Activated naive CD4-positive, alpha-beta T cell treated with anti-CD3 and anti-CD28 coated beads, Interleukin-2, amount 10 ng/mL, durations not matched to agents 7 days and 5 days (primary cell): Measurements from ENCODE around the gene PPP1R26.
"Not testable (repeated sequence)": the region's sequence is repeated elsewhere in the genome, so short reads cannot be mapped to it uniquely, and the experiment has no call there.

ENCODE experiments used
- CTCF ChIA-PET: fragments of 350-600 bp; sonication (Branson Sonifier 250); formaldehyde crosslinking; loops from one replicate; lab custom pipeline; 2021; ENCODE audit warnings: antibody characterized with exemption; lab: Charles Lee
- DNase-seq: peaks from one replicate; pipeline ENCODE4 v3.0.0-alpha.2; 2020
- H3K27ac Mint-ChIP-seq: one replicate; pipeline ENCODE4 v1.8.0; 2021; ENCODE audit warnings: mild to moderate bottlenecking, moderate library complexity, mixed read lengths
- H3K27me3 Mint-ChIP-seq: one replicate; pipeline ENCODE4 v1.8.0; 2021; ENCODE audit warnings: mild to moderate bottlenecking, mixed read lengths
- H3K36me3 Mint-ChIP-seq: one replicate; pipeline ENCODE4 v1.8.0; 2021; ENCODE audit warnings: mixed read lengths
- H3K4me1 Mint-ChIP-seq: one replicate; pipeline ENCODE4 v1.8.0; 2021; ENCODE audit warnings: mixed read lengths
- H3K4me3 Mint-ChIP-seq: one replicate; pipeline ENCODE4 v1.8.0; 2021; ENCODE audit warnings: mild to moderate bottlenecking, moderate library complexity, mixed read lengths
- H3K9me3 Mint-ChIP-seq: one replicate; pipeline ENCODE4 v1.8.0; 2021; ENCODE audit warnings: mixed read lengths

PPP1R26 gene

DNA sequence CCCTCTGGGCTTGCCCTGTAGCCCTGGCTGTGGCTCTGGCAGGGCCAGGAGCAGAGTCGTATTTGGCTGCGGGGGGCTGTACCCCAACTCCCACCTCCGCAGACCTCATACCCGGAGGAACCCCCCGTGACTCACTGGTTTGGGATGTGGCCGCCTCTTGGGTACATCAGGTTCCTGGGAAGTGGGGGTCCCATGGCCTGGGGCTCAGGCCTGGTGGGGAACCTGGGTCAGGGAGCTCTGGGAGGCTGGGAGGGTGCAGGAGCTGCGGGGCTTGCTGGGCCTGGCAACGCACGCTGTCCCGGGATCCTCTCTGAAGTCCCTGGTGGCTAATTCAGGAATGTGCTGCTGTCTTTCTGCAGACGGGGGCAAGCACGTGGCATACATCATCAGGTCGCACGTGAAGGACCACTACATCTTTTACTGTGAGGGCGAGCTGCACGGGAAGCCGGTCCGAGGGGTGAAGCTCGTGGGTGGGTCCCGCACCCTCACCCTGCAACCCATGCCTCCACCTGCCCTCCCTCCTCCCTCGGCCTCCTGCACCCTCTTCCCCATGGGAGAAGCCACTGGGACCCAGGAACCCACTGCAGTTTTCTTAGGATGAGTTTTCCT, 44.0 kb downstream of the PPP1R26 start:
- Mint-ChIP-seq H3K9me3 (no peaks in the 10 kb centered on the region), H3K27me3 (no peaks in the 10 kb centered on the region), H3K4me1 (no peaks in the 10 kb centered on the region), H3K27ac (no peak overlapping the region), H3K4me3 (no peak overlapping the region), H3K36me3 (no peaks in the 10 kb centered on the region)
- DNase-seq: peak; percentile 14
- CTCF ChIA-PET: no interaction called here

DNA sequence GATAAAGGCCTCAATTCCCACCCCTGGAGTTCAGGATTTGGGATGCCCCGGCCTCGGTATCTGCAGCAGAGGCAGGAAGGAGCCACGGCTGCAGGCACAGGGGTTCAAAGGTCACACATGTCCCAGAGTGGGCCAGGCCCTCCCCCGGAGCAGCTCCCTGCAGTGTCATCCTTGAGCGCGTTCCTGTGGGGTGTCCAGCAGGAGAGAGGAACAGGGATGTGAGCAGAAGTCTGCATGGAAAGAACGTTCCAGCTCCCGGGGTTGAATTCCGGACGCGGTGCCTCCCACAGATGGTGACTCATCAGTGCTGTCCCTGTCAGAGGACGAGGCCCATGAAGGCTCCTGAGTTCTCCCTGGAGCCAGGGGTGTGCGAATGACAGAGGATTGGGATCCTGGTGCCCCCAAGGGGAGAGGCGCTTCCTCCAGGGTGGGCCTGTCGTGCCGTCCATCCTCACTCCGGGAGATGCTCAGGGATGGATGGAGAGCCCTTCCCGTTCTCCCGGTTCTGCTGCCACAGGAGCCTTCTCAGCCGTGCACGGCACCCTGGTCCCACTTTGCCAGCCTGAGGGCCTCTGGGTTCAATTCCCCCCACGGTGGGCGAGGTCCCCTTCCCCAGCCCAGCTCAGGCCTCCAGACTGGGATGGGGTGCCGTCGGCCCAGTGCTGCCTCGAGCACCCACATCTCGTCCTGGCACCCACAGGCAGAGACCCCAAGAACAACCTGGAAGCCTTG, 44.7 kb downstream of the PPP1R26 start:
- Mint-ChIP-seq H3K9me3 (no peaks in the 10 kb centered on the region), H3K4me1 (no peaks in the 10 kb centered on the region), H3K4me3 (no peak overlapping the region), H3K36me3 (no peaks in the 10 kb centered on the region), H3K27me3 (no peaks in the 10 kb centered on the region), H3K27ac (no peak overlapping the region)
- peak; percentile 19 for DNase-seq
- CTCF ChIA-PET: interaction anchor here (1.0 kb wide), 1 partner anchor 77 kb away, joined by 3 read pairs; no protein-coding TSS in a partner anchor

DNA sequence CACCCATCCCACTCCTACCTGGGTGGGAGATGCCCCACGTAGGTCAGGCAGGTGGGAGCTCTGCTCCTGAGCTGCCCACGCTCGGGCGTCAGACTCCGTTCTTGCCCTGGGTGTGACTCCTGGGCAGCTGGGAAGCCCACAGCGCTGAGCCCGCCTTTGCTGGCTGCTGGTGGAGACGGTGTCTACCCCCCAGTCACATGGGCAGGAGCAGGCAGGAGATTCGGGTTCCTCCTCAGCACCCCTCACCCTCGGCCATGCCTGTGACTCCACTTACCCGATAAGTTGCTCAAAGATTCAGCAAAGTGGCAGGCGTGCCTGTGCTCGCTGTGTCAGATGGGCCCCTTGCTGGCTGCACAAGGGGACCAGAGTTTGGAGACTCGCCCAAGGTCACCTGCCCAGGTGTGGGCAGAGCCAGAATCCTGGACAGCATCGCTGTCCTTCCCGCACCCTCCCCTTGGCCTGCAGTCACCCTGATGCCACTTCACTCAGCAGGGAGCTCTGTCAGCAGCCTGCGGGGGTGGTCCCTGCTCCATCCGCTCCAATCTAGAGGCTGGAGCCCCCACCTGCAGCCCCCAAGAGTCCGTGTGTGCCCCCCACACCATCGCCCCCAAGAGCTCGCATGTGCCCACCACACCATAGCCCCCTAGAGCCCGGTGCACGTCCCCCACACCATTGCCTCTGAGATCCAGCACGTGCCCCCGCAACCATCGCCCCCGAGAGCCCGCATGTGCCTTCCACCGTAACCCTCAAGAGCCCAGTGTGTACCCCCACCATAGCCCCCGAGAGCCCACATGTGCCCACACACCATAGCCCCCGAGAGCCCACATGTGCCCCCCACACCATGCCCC, 45.9 kb downstream of the PPP1R26 start:
- Mint-ChIP-seq H3K4me1 (no peaks in the 10 kb centered on the region), H3K36me3 (no peaks in the 10 kb centered on the region), H3K4me3 (no peak overlapping the region), H3K27me3 (no peaks in the 10 kb centered on the region), H3K27ac (no peak overlapping the region), H3K9me3 (no peaks in the 10 kb centered on the region)
- CTCF ChIA-PET: interaction anchor here (1.0 kb wide), 1 partner anchor 76 kb away, joined by 3 read pairs; no protein-coding TSS in a partner anchor
- no peak for DNase-seq

DNA sequence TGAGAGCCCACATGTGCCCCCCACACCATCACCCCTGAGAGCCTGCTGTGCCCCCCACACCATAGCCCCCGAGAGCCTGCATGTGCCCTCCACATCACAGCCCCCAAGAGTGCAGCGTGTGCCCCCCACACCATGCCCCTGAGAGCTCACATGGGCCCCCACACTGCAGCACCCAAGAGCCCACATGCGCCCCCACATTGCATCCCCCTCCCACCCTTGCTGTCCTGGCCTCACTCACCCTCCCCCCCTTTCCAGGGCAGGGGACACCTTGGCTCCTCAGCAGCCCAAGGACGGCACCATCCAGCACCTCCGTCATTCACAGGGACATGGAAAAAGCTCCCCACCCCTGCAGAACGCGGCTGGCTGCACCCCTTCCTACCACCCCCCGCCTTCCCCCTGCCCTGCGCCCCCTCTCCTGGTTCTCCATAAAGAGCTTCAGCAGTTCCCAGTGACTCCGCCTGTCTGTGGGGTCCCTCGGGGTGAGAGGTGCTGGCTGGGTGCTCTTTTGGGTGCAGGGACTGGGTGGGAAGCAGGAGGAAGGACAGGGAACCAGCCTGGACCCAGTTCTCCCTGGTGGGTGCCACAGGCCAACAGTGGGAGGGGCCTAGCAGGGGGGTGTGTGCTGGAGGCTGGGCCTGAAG, 46.6 kb downstream of the PPP1R26 start:
- Mint-ChIP-seq H3K27me3 (peaks cover 4% of the 10 kb centered on the region), H3K9me3 (no peaks in the 10 kb centered on the region), H3K4me1 (no peaks in the 10 kb centered on the region), H3K27ac (no peak overlapping the region), H3K36me3 (no peaks in the 10 kb centered on the region), H3K4me3 (no peak overlapping the region)
- CTCF ChIA-PET: no interaction called here
- no peak for DNase-seq

DNA sequence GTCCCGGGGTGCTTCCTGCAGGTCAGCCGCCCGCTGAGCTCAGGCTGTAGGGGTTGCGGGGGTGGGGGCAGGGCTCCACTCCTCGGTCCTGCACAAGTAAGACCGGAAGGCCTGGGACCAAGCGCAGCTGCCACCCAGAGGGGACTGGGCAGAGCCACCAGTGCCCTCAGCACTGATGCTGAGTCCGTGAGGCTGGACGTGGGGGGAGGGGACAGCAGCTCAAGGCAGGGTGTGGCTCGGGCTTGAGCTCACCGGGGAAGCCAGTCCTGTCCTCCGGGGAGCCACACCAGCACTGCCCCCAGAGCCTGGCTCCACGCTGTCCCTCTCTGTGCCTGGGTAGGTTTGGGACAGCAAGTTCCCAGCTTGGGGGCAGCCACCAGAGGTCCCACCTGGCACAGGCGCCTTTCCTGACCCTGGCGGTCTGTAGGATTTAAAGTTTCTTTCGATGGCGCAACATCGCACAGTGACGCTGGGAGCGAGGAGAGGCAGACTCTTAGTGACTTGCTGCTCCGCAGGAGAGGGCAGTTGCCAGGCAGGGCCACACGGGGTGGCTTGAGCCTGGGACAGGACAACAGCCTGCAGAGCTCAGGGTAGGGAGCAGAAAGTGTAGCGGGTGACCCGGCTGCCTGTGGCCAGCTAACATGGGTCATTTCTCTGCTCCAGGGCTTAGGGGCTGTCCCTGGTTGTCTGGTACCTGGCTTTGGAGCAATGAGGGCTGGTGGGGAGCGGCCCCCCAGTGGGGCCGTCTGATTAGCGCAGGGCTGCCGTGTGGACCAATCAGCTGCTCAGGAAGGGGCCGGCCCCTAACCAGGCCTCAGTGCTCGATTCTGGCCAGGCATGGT, 47.4 kb downstream of the PPP1R26 start:
- H3K4me1 Mint-ChIP-seq: no peaks in the 10 kb centered on the region
- peak; percentile 15 for DNase-seq
- CTCF ChIA-PET: no interaction called here
- H3K36me3 Mint-ChIP-seq: no peaks in the 10 kb centered on the region
- no peaks in the 10 kb centered on the region for H3K9me3 Mint-ChIP-seq
- H3K4me3 Mint-ChIP-seq: no peak overlapping the region
- no peak overlapping the region for H3K27ac Mint-ChIP-seq
- H3K27me3 Mint-ChIP-seq: peaks cover 4% of the 10 kb centered on the region

DNA sequence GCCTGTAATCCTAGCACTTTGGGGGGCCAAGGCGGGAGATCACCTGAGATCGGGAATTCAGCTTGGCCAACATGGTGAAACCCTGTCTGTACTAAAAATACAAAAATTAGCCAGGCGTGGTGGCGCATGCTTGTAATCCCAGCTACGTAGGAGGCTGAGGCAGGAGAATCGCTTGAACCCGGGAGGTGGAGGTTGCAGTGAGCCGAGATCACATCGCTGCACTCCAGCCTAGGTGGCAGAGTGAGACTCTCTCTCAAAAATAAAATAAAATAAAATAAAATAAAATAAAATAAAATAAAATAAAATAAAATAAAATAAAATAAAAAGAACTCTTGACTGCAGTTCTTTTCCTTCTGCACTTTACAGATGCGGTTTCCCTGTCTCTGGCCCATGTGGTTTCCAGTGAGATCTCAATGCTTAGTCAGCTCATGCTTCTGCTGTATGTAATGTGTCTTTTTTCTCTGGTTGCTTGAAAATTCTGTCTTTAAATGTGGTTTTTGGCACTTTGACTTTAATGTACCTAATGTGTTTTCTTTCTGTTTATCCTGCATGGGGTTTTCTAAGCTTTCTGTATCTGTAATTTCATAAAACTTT, 49.4 kb downstream of the PPP1R26 start:
- H3K27ac Mint-ChIP-seq, H3K36me3 Mint-ChIP-seq, H3K4me3 Mint-ChIP-seq, DNase-seq, H3K9me3 Mint-ChIP-seq, H3K27me3 Mint-ChIP-seq, CTCF ChIA-PET, H3K4me1 Mint-ChIP-seq: not testable (repeated sequence)

DNA sequence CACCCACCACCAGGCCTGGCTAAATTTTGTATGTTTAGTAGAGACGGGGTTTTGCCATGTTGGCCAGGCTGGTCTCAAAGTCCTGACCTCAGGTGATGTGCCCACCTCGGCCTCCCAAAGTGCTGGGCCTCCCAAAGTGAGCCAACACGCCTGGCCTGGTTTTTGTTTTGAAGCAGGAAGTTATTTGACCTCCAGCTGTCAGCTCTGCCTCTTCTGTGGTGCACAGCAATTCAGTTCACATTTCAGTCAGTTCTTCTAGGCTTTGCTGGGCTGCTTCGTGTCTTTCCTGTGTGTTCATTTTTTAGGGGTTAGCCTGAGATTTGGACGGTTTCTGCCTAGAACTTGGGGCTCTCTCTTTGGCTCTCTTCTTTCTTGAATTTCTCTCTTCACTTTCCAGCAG, 50.6 kb downstream of the PPP1R26 start:
- H3K4me3 Mint-ChIP-seq: no peak overlapping the region
- CTCF ChIA-PET: no interaction called here
- no peak overlapping the region for H3K27ac Mint-ChIP-seq
- no peaks in the 10 kb centered on the region for H3K36me3 Mint-ChIP-seq
- H3K27me3 Mint-ChIP-seq: peaks cover 19% of the 10 kb centered on the region
- no peaks in the 10 kb centered on the region for H3K9me3 Mint-ChIP-seq
- DNase-seq: no peak
- H3K4me1 Mint-ChIP-seq: no peaks in the 10 kb centered on the region

DNA sequence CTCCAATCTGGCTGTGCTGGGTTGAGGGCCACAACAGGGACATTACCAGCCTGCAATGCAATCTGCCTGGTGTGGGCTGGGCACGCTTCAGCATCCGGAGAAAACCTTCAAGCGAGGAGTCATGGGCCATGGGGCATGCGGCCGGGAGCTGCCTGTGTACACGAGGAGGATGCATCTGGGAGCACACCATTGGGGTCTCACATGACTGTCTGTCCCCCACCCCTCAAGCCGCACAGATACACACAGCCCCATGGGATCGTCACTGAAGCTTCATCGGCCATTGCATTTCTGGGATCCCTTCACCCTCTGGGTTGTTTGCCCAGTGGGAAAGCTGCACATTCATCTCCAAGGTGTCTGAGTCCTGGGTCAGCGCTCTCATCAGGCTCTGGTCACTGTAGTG, 51.5 kb downstream of the PPP1R26 start:
- no peaks in the 10 kb centered on the region for H3K4me1 Mint-ChIP-seq
- no peak overlapping the region for H3K27ac Mint-ChIP-seq
- no peak overlapping the region for H3K4me3 Mint-ChIP-seq
- H3K36me3 Mint-ChIP-seq: no peaks in the 10 kb centered on the region
- DNase-seq: no peak
- CTCF ChIA-PET: no interaction called here
- H3K9me3 Mint-ChIP-seq: no peaks in the 10 kb centered on the region
- H3K27me3 Mint-ChIP-seq: peaks cover 19% of the 10 kb centered on the region

DNA sequence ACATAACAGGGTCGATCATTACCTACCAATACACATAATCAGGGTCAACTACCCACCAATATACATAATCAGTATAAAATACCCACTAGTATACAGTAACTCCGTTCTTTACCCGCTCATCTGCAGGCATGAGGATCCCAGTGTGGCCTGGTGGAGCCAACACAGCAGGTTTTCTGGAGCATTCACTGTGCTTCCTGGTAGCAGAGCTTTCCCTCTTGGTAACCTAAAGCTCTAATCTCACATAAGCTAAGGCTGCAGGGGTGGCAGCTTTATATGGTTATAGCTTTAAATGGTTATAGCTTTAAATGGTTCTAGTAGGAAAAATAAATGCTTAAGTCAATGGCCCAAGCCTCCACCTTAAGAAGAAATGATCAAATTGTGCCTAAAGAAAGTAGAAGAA, 53.5 kb downstream of the PPP1R26 start:
- no peak overlapping the region for H3K27ac Mint-ChIP-seq
- no peak overlapping the region for H3K4me3 Mint-ChIP-seq
- no peaks in the 10 kb centered on the region for H3K4me1 Mint-ChIP-seq
- H3K9me3 Mint-ChIP-seq: no peaks in the 10 kb centered on the region
- CTCF ChIA-PET: interaction anchor here (1.2 kb wide), 1 partner anchor 28 kb away, joined by 3 read pairs; no protein-coding TSS in a partner anchor
- DNase-seq: no peak
- H3K36me3 Mint-ChIP-seq: no peaks in the 10 kb centered on the region
- peaks cover 27% of the 10 kb centered on the region for H3K27me3 Mint-ChIP-seq

DNA sequence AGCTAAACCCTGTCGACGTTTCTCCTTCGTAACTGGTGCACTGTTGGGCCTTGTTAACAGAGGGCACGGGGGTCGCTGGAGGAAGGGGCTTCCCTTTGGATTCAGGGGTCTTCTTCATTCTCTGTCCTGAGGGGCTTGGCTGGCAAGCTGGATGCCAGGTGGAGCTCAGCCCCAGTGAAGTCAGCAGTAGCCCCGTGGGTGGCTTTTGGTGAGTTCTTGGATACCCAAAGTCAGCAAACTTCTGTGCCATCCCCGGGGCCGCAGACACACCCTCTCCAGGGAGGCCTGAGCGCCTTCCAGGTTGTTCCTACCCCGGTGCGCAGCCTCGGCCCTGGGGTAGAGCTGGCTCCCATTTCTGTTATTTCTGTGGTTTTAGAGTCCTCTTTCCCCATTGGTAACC, 54.1 kb downstream of the PPP1R26 start:
- CTCF ChIA-PET: interaction anchor here (1.2 kb wide), 1 partner anchor 29 kb away, joined by 3 read pairs; no protein-coding TSS in a partner anchor
- Mint-ChIP-seq H3K36me3 (no peaks in the 10 kb centered on the region), H3K9me3 (no peaks in the 10 kb centered on the region), H3K4me3 (no peak overlapping the region), H3K27me3 (peaks cover 27% of the 10 kb centered on the region), H3K27ac (no peak overlapping the region), H3K4me1 (no peaks in the 10 kb centered on the region)
- DNase-seq: no peak

DNA sequence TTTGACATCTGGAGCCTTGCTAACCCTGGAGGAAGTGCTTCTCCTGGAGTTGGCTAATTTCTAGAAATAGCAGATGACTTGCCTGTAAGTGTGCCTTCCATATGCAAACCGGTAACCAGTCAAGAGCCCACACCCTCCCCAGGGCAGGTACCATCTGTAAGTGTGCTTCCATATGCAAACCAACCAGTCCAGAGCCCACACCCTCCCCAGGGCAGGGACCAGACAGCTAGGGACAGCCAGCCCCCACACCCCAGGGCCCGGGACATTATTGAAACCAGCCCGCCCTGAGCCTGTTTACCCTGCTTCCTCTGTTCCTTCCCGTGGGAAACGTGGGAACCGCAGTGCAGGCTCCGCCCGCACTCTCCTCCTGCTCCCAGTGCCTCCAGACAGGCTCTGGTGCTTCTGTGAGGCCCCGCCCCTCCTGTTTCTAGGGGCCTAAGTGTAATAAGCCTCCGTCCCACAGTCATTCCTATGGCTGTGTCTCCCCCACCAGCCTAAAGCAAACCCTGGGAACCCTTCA, 54.7 kb downstream of the PPP1R26 start:
- not testable (repeated sequence) for DNase-seq, H3K27ac Mint-ChIP-seq, H3K9me3 Mint-ChIP-seq, H3K4me1 Mint-ChIP-seq, H3K36me3 Mint-ChIP-seq, H3K4me3 Mint-ChIP-seq
- CTCF ChIA-PET: interaction anchor here (1.2 kb wide), 1 partner anchor 29 kb away, joined by 3 read pairs; no protein-coding TSS in a partner anchor
- H3K27me3 Mint-ChIP-seq: peaks cover 27% of the 10 kb centered on the region

DNA sequence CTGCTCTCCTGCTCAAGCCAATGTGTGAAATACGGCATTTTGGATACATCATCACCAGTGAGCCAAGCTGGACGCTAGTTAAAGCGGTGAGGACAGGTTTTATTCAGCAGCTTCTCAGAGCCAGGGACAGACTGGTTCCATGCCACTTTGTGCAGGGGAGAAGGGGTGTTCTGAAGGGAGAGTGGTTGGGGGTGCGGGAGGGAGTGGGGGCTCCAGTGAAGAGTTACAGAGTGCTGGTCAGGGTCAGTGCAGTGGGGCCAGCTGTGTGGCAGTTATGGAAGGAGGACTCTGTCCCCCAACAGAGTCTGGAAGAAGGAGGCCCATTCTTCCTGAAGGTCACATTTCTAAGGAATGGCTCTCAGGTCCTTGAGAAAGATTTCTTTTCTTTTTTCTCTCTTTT, 55.2 kb downstream of the PPP1R26 start:
- H3K27me3 Mint-ChIP-seq: peaks cover 27% of the 10 kb centered on the region
- H3K27ac Mint-ChIP-seq, H3K36me3 Mint-ChIP-seq, H3K4me1 Mint-ChIP-seq, CTCF ChIA-PET, H3K9me3 Mint-ChIP-seq, H3K4me3 Mint-ChIP-seq, DNase-seq: not testable (repeated sequence)

DNA sequence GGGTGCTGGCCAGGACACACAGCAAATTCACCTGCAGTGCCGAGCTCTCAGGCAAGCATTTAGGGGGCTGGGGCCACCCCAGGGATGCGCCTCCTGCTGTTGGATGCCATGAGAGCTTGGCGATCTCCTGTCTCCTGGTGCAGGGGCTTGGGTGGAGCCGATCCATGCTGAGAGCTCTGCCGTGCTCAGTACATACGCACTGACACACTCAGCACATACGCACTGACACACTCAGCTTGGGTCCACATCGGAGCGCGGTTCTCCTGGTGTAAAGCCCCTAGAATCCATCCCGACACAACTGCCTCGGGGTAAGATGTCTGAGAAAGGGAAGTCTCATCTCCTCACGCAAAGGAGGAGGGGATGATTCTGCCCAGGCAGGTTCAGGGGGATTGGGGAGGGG, 56.0 kb downstream of the PPP1R26 start:
- CTCF ChIA-PET: not testable (repeated sequence)
- H3K27me3 Mint-ChIP-seq: peaks cover 27% of the 10 kb centered on the region

More for the DNA sequence above, 56.0 kb downstream of the PPP1R26 start:
- not testable (repeated sequence) for H3K27ac Mint-ChIP-seq, H3K36me3 Mint-ChIP-seq, H3K9me3 Mint-ChIP-seq, DNase-seq, H3K4me3 Mint-ChIP-seq, H3K4me1 Mint-ChIP-seq
